Suprapubic skin (tissue), 4 donors: ENCODE data around the gene POU5F1. TPM values are rescaled to one million over a fixed set of nuclear protein-coding genes. Genes with fewer than 3 reads are reported as not detected.

Source experiments
- DNase-seq, 2 donors: peaks; one replicate each; pipeline ENCODE4 v3.0.0-alpha.2; 2019; ENCODE audit warnings: low spot score in 2 of 2
- H3K27ac ChIP-seq: fragments of 200-600 bp; sonication (generic); one replicate; pipeline ENCODE4 v1.5.1; 2019
- H3K27me3 ChIP-seq: fragments of 200-600 bp; sonication (generic); one replicate; pipeline ENCODE4 v1.5.1; 2019
- H3K36me3 ChIP-seq: fragments of 200-600 bp; sonication (generic); one replicate; pipeline ENCODE4 v1.5.1; 2019
- H3K4me1 ChIP-seq: fragments of 200-600 bp; sonication (generic); one replicate; pipeline ENCODE4 v1.5.1; 2019
- H3K4me3 ChIP-seq: fragments of 200-600 bp; sonication (generic); one replicate; pipeline ENCODE4 v1.5.1; 2019; ENCODE audit warnings: mild to moderate bottlenecking
- H3K9me3 ChIP-seq: fragments of 200-600 bp; sonication (generic); one replicate; pipeline ENCODE4 v1.5.1; 2019
- EP300 ChIP-seq: sonication (generic); formaldehyde crosslinking; IDR thresholded peaks from one replicate; pipeline ENCODE4 v1.6.1; 2017; ENCODE audit warnings: antibody characterized with exemption
- POLR2A ChIP-seq, 2 donors: fragments of 450-650 bp; IDR thresholded peaks; one replicate each; pipeline ENCODE4 v1.6.1; 2017; ENCODE audit warnings: antibody characterized with exemption in 2 of 2, mild to moderate bottlenecking in 2 of 2, moderate library complexity in 2 of 2
- POLR2AphosphoS5 ChIP-seq, 3 donors: sonication (generic); formaldehyde crosslinking; IDR thresholded peaks; one replicate each; pipeline ENCODE4 v1.6.1; 2017; ENCODE audit warnings: antibody characterized with exemption in 3 of 3
- WGBS: methylation state at CpG from one replicate; pipeline ENCODE4 v1.1.5; 2018; 5-methylcytosine and 5-hydroxymethylcytosine counted together
- total RNA-seq, 4 donors: library from RNA; depleted of rRNA; stranded (reverse); fragments of >200 nt; gene quantifications; one replicate each; pipeline ENCODE4 v1.1.0, GENCODE V29; 2016
- TF ChIP-seq, protein P1 (sequence below), 2 donors: fragments of 200-600 bp in 1 of 2; fragments of 450-650 bp in 1 of 2; sonication (generic) in 1 of 2; IDR thresholded peaks; one replicate each; pipeline ENCODE4 v1.5.1; 2016 to 2019; ENCODE audit warnings: antibody characterized with exemption in 2 of 2, mild to moderate bottlenecking in 1 of 2, moderate library complexity in 1 of 2

POU5F1 gene
- total RNA-seq, 4 donors from 2014 or later, result 0.85 to 13.0 (median 7.7) TPM

DNA sequence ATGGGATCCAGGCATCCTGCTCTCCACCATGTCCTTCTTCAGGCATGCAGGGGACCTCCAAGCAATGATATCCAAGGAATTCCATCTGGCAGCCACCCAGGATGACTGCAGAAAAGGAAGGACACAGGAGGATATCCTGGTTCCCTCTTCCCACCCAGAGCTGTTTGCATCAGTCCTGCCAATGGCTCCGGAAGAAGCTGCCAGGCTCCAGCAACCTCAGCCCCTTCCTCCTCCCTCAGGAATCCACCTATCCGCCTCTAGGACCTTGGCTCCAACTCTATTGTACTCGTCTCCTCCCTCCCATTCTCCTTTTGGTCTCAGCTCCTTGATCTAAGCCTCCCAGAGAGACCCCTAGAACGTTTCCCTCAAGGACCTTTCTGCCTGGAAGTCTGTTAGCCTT is 30.9 kb downstream of the POU5F1 start:
- TF ChIP-seq, protein P1, sequence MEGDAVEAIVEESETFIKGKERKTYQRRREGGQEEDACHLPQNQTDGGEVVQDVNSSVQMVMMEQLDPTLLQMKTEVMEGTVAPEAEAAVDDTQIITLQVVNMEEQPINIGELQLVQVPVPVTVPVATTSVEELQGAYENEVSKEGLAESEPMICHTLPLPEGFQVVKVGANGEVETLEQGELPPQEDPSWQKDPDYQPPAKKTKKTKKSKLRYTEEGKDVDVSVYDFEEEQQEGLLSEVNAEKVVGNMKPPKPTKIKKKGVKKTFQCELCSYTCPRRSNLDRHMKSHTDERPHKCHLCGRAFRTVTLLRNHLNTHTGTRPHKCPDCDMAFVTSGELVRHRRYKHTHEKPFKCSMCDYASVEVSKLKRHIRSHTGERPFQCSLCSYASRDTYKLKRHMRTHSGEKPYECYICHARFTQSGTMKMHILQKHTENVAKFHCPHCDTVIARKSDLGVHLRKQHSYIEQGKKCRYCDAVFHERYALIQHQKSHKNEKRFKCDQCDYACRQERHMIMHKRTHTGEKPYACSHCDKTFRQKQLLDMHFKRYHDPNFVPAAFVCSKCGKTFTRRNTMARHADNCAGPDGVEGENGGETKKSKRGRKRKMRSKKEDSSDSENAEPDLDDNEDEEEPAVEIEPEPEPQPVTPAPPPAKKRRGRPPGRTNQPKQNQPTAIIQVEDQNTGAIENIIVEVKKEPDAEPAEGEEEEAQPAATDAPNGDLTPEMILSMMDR (IDR thresholded peaks at IDR 0.05), result no peak
- no peak for TF ChIP-seq EP300
- TF ChIP-seq POLR2AphosphoS5 (IDR thresholded peaks at IDR 0.05), result no peak
- no peak for TF ChIP-seq POLR2A (IDR thresholded peaks at IDR 0.05)
- no peak overlapping the region for H3K4me3 ChIP-seq
- peaks cover 7% of the 10 kb centered on the region for H3K36me3 ChIP-seq
- H3K27ac ChIP-seq, result no peak overlapping the region
- peaks cover 27% of the 10 kb centered on the region for H3K4me1 ChIP-seq
- DNase-seq, result no peak
- 15% methylated on average over 4 of the region's 4 CpGs for WGBS
- H3K27me3 ChIP-seq, result no peaks in the 10 kb centered on the region
- no peaks in the 10 kb centered on the region for H3K9me3 ChIP-seq

DNA sequence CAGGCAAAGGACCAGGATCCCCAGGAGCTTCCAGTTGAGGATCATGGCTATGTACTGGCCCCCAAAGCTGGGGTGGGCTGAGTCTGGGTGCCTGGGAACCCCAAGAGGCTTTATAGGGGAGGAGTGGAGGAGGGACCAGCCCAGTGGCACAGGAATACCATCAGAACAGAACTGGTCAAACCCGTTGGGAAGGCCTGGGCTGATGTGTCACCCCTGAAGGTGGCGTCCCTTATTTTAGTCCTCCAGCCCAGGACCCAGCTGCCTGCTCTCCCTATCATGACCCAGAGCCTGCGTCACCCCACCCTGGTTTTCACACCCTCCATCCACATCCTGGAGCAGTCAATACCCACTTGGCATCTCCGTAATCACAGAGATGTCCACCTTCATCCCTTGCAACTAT is 31.5 kb downstream of the POU5F1 start, which contains the start of gene PSORS1C2:
Gene PSORS1C2 (minus strand): TSS at position 85 of the 400 bp plus-strand sequence. CDS start 40 bp downstream, at position 45.
- H3K4me3 ChIP-seq, result peak within 1 kb of the TSS; percentile 36
- H3K9me3 ChIP-seq, result no peaks in the 10 kb centered on the region
- WGBS, result 77% methylated on average over 3 of the region's 4 CpGs
- H3K27me3 ChIP-seq, result no peaks in the 10 kb centered on the region
- no peak for TF ChIP-seq EP300
- TF ChIP-seq, protein P1 (IDR thresholded peaks at IDR 0.05), result no peak
- TF ChIP-seq POLR2AphosphoS5 (IDR thresholded peaks at IDR 0.05), result no peak
- TF ChIP-seq POLR2A (IDR thresholded peaks at IDR 0.05), result no peak
- no peak within 1 kb of the TSS for H3K27ac ChIP-seq
- H3K4me1 ChIP-seq, result peaks cover 27% of the 10 kb centered on the region
- H3K36me3 ChIP-seq, result peaks cover under 1% of the 10 kb centered on the region
- DNase-seq, result no peak

GRCh38 chr6:31135710-31136109 is 34.8 kb downstream of the POU5F1 start:
- H3K4me1 ChIP-seq, result peaks cover 21% of the 10 kb centered on the region
- no peak overlapping the region for H3K27ac ChIP-seq
- 81% methylated on average over 10 of the region's 10 CpGs for WGBS
- no peak overlapping the region for H3K4me3 ChIP-seq
- no peaks in the 10 kb centered on the region for H3K36me3 ChIP-seq
- H3K9me3 ChIP-seq, result no peaks in the 10 kb centered on the region
- DNase-seq, result no peak
- TF ChIP-seq POLR2AphosphoS5 (IDR thresholded peaks at IDR 0.05) (no peak), EP300 (no peak), POLR2A (IDR thresholded peaks at IDR 0.05) (no peak)
- TF ChIP-seq, protein P1 (IDR thresholded peaks at IDR 0.05), result no peak
- H3K27me3 ChIP-seq, result no peaks in the 10 kb centered on the region

- TF ChIP-seq POLR2AphosphoS5 (IDR thresholded peaks at IDR 0.05) (no peak), POLR2A (IDR thresholded peaks at IDR 0.05) (no peak), EP300 (no peak)
- TF ChIP-seq, protein P1 (IDR thresholded peaks at IDR 0.05), result no peak
- Histone ChIP-seq H3K4me1 (peaks cover 11% of the 10 kb centered on the region), H3K4me3 (no peak overlapping the region), H3K27me3 (no peaks in the 10 kb centered on the region), H3K36me3 (no peaks in the 10 kb centered on the region), H3K9me3 (no peaks in the 10 kb centered on the region), H3K27ac (no peak overlapping the region)
- 51% methylated on average over 6 of the region's 6 CpGs for WGBS
- no peak for DNase-seq
Measured at GRCh38 chr6:31132806-31133205, 37.7 kb downstream of the POU5F1 start.

- Histone ChIP-seq H3K4me3 (no peak overlapping the region), H3K27me3 (no peaks in the 10 kb centered on the region), H3K27ac (no peak overlapping the region), H3K9me3 (no peaks in the 10 kb centered on the region), H3K36me3 (no peaks in the 10 kb centered on the region), H3K4me1 (peaks cover 19% of the 10 kb centered on the region)
- no peak for TF ChIP-seq EP300
- 89% methylated on average over 3 of the region's 3 CpGs for WGBS
- DNase-seq, result no peak
Measured at GRCh38 chr6:31131595-31131994, 38.9 kb downstream of the POU5F1 start.

DNA sequence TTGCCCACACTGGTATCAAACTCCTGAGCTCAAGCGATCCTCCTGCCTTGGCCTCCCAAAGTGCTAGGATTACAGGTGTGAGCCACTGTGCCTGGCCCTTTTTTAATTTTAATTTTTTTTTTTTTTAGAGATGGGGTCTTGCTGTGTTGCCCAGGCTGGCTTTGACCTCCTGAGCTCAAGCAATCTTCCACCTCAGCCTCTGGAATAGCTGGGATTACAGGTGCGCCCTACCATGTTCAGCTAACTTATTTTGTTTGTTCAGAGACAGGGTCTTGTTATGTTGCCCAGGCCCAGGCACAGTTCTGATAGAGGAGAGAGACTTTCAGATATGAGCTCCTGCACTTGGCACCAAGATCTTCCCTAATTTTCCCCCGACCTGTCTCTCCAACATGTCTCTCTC is 39.7 kb downstream of the POU5F1 start:
- no peaks in the 10 kb centered on the region for H3K9me3 ChIP-seq
- H3K27me3 ChIP-seq, result no peaks in the 10 kb centered on the region
- DNase-seq, result no peak
- TF ChIP-seq, protein P1 (IDR thresholded peaks at IDR 0.05), result no peak
- no peak for TF ChIP-seq POLR2A (IDR thresholded peaks at IDR 0.05)
- no peak for TF ChIP-seq POLR2AphosphoS5 (IDR thresholded peaks at IDR 0.05)
- TF ChIP-seq EP300, result no peak
- whole genome bisulfite sequencing, result 94% methylated on average over 3 of the region's 3 CpGs
- H3K27ac ChIP-seq, result no peak overlapping the region
- H3K4me1 ChIP-seq, result peaks cover 27% of the 10 kb centered on the region
- H3K4me3 ChIP-seq, result no peak overlapping the region
- no peaks in the 10 kb centered on the region for H3K36me3 ChIP-seq
